HG02870 (cell line): ENCODE data around the gene CCDC61.
A peak's percentile ranks its signal among the peaks of the same experiment; 100 is the strongest.

Experiments
- ATAC-seq: cut with Tn5 transposase; IDR thresholded peaks from one replicate; pipeline ENCODE4 v1.9.1; 2021; ENCODE audit warnings: mild to moderate bottlenecking, moderate library complexity; ENCODE audit not compliant: unreplicated experiment

Gene CCDC61

DNA sequence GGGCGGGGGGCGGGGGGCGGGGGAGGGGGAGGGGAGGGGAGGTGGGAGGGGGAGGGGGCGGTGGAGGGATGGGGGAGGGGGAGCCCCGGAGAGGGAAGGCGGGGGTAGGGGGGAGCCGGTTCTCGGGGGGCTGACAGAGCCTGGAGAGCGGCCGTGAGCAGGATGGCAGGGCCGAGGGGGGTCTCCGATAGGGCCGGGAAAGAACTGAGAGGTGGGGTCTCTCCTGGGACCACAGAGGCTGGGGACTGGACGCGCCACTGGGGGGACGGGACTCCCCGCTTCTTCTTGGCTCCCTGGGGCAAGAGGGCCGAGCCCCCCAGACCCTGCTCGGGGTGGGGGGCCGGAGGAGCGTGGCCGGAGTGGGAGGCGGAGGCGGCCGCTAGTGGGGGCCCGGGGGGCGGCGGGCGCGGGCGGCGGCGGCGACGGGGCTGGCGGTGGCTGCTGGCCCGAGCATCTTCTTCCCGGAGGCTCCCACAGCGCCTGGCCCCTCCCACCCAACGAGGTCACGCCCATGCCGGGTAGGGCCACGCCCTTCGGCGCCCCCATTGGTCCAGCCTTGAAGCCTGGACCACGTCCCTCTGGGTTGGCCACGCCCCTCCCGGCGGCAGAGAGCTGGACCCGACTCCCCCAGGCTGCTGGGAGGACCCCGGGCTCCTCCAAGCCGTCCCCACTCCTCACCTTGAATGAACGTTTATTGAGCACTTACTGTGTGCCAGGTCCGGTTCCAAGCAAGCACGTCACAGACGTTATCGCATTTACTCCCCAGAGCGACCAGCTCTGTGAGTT is 21.5 kb upstream of the CCDC61 start, which contains the start of gene NOVA2:
Gene NOVA2, minus strand, starts transcription at position 313 of the 786 bp plus-strand sequence. CDS start 514 bp downstream, outside the sequence.
- ATAC-seq: no peak

DNA sequence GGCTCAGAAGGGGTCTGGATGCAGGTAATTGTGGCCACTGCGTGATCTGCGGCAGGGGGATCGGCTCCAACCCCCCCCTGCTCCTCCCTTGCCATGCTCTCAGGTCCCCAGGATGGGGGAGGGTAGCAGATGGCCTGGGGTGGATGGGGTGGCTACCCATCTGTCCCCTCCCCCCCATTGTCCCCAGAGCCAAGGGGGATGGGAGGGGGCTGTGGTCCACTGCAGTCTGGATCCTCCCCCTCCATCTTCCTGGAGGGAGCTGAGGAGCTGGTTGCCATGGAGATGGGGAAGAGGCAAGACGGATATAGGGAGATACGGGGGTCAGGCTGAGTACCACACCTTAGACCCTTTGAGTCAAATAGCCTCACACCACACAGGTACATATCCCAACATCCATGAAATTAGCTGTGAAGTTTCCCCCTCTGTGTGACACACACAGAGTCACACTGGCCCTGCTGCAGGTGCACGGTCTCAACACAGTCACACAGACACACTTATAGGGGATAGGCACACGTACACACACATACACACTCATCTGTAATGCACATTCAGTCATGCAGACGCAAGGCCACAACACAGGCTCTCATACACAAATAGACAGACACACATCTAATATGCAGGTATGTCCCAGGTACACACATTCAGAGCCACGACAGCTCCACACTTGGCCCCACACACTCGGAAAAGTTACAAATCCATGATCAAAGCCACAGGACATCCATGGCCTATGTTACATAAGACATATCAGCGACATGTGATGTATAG is 19.8 kb upstream of the CCDC61 start:
- ATAC-seq: no peak

DNA sequence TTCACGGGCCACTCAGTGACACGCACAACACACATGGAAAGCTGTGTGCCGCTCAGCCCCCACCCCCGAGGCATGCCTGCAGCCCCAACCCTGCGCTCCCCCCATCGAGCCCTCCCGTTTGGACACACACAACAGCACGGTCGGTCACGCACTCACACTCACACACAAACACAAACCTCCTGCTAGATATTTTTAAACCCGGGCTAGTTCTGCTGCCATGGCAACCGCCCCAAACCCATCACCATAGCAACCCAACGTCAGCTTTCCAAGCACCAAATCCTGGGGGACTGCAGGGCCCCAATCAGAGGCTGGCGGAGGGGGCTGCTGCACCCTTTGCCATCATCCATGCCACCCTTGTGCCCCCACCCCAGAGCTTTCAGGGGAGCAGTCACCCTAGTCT is 19.1 kb upstream of the CCDC61 start:
- no peak for ATAC-seq

- no peak for ATAC-seq
Observed at GRCh38 chr19:45978156-45978555, 17.1 kb upstream of the CCDC61 start.

DNA sequence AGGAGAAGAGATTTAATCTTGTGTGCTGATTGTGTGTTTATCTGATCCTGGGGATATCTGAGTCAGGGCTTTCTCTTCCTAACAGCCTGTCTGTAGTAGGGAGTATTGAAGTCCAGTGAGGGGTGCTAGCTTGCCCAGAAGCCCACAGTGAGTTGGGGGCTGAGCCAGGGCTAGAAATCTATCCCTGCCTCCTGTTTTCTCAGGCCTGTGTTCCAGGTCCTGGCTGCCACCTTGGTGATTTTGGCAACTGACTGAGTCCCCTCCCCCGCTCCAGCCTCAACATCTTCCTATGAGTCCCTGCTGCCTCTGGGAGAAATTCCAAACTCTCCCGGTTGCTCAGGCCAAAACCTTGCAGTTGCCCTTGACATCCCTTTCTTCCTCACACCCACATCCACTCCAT is 13.9 kb upstream of the CCDC61 start:
- no peak for ATAC-seq

- no peak for ATAC-seq
Observed at GRCh38 chr19:45985321-45985720, 9.9 kb upstream of the CCDC61 start.

DNA sequence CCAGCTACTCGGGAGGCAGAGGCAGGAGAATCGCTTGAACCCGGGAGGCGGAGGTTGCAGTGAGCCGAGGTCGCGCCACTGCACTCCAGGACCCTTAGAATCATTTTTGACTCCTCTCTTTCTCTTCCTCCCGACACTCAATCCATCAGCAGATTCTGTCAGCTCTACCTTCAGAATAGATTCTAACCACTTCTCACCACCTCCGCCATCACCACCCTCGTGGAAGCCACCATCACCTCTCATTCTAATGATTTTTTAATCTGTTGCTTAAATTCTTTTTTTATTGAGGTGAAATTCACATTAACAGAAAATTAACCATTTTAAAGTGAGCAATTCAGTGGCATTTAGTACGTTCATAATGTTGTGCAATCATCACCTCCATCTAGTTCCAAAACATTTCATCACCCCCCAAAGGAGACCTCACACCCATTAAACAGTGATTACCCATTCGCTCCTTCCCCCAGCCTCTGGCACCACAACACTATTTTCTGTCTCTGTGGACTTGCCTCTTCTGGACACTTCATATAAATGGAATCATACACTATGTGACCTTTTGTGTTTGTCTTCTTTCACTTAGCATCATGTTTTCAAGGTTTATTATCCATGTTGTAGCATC is 5.0 kb upstream of the CCDC61 start:
- no peak for ATAC-seq

- ATAC-seq: peak; percentile 2
Observed at GRCh38 chr19:45994456-45994997, 740 bp upstream of the CCDC61 start.

GRCh38 chr19:45995715-45996385 is 583 bp downstream of the CCDC61 start:
- ATAC-seq: no peak

- ATAC-seq: no peak
Observed at GRCh38 chr19:45996933-45997332, 1.7 kb downstream of the CCDC61 start.

DNA sequence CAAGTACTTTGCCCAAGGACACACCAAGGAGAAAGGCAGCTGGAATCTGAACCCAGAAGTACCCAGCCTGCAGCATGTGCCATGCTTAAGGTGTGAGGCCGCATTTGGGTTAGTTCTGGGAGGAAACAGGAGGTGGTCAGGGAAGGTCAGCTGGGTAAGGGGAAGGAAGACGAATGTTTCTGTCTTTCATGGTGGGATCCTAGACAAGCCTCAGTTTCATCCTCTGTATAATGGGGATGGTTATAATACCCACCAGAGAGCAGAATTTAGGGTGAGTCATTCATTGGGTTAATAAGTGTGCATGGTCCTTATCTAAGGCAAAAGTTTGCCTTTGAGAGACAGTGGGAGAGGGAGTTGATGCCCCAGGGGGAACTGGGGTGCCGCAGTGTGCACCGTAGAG is 3.6 kb downstream of the CCDC61 start:
- ATAC-seq: no peak

GRCh38 chr19:45999653-46000121 is 4.4 kb downstream of the CCDC61 start:
- no peak for ATAC-seq

- peak; percentile 50 for ATAC-seq
Observed at GRCh38 chr19:46000491-46001246, 5.4 kb downstream of the CCDC61 start.

DNA sequence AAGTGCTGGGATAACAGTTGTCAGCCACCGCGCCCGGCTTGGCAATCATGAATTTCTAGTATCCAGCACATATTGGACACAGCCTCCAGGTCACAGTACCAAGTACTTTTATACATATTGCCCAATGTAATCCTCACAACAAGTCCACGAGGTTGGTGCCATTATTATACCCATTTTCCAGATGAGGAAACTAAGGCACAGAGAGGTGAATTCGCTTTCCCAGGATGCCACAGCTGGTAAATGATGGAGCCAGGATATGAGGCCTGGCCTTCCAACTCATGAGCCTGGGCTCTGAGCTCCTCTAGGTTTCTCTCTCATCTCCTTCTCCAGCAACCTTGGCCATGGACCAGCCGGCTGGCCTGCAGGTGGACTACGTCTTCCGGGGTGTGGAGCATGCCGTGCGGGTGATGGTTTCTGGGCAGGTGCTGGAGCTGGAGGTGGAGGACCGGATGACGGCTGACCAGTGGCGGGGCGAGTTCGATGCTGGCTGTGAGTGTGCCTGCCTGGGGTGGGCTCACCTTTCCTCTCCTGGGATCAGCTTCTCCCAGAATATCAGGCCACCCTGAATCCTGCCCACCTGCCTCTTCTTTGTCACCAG is 7.5 kb downstream of the CCDC61 start:
- ATAC-seq: no peak

- ATAC-seq: no peak
Observed at GRCh38 chr19:46006411-46006810, 11.1 kb downstream of the CCDC61 start.

- no peak for ATAC-seq
Observed at GRCh38 chr19:46009530-46010510, 14.6 kb downstream of the CCDC61 start.

- no peak for ATAC-seq
Observed at GRCh38 chr19:46014534-46014933, 19.3 kb downstream of the CCDC61 start.

GRCh38 chr19:46014941-46015686 is 19.8 kb downstream of the CCDC61 start:
- ATAC-seq: no peak
